BLaER1 (cell line): Measurements from ENCODE around the gene PRDX5.

Experiments used
- H3K27ac ChIP-seq: shearing (Covaris generic); formaldehyde crosslinking; 2 replicates; pipeline ENCODE4 v1.8.1; 2022
- H3K27me3 ChIP-seq: shearing (Covaris generic); formaldehyde crosslinking; 2 replicates; pipeline ENCODE4 v1.8.1; 2022
- H3K36me3 ChIP-seq: shearing (Covaris generic); formaldehyde crosslinking; 2 replicates; pipeline ENCODE4 v1.8.1; 2022
- H3K4me1 ChIP-seq: shearing (Covaris generic); formaldehyde crosslinking; 2 replicates; pipeline ENCODE4 v1.8.1; 2022
- H3K4me2 ChIP-seq: shearing (Covaris generic); formaldehyde crosslinking; 2 replicates; pipeline ENCODE4 v1.8.1; 2022
- H3K4me3 ChIP-seq: shearing (Covaris generic); formaldehyde crosslinking; 2 replicates; pipeline ENCODE4 v1.8.1; 2022
- H3K9ac ChIP-seq: shearing (Covaris generic); formaldehyde crosslinking; 2 replicates; pipeline ENCODE4 v1.8.1; 2022
- H3K9me3 ChIP-seq: shearing (Covaris generic); formaldehyde crosslinking; 2 replicates; pipeline ENCODE4 v1.8.1; 2022
- H4K20me1 ChIP-seq: shearing (Covaris generic); formaldehyde crosslinking; 2 replicates; pipeline ENCODE4 v1.8.1; 2022
- Cebpa-rat ChIP-seq: shearing (Covaris generic); IDR thresholded peaks from 2 replicates; pipeline ENCODE4 v1.8.1; 2022

Gene PRDX5

GRCh38 chr11:64290352-64291261 lies 27.3 kb upstream of the PRDX5 start:
- H3K27me3 ChIP-seq = peaks cover 65% of the 10 kb centered on the region

GRCh38 chr11:64291262-64291751 lies 26.6 kb upstream of the PRDX5 start, which contains the start of gene KCNK4:
Gene KCNK4, plus strand, starts transcription at chr11:64291302. Its CDS starts 1,717 bp downstream, at chr11:64293019.
- H3K36me3 ChIP-seq = peaks cover 6% of the 10 kb centered on the region; the same call in 1 of the 2 replicates
- peaks cover 24% of the 10 kb centered on the region for H3K4me1 ChIP-seq
- peak within 1 kb of the TSS; percentile 49 for H3K4me3 ChIP-seq
- peaks cover 72% of the 10 kb centered on the region for H3K27me3 ChIP-seq
- no peak within 1 kb of the TSS for H3K9ac ChIP-seq
- H3K4me2 ChIP-seq = peak within 1 kb of the TSS; percentile 61
- no peak within 1 kb of the TSS for H3K27ac ChIP-seq
- no peak for TF ChIP-seq Cebpa-rat
- H4K20me1 ChIP-seq = peaks cover 43% of the 10 kb centered on the region
- no peaks in the 10 kb centered on the region for H3K9me3 ChIP-seq

More at GRCh38 chr11:64290352-64291261, 27.3 kb upstream of the PRDX5 start:
- no peak overlapping the region for H3K4me2 ChIP-seq
- H3K4me1 ChIP-seq = peaks cover 28% of the 10 kb centered on the region
- no peak overlapping the region for H3K9ac ChIP-seq
- no peak overlapping the region for H3K27ac ChIP-seq
- TF ChIP-seq Cebpa-rat = no peak
- H3K4me3 ChIP-seq = no peak overlapping the region
- H4K20me1 ChIP-seq = peaks cover 37% of the 10 kb centered on the region
- H3K9me3 ChIP-seq = no peaks in the 10 kb centered on the region
- H3K36me3 ChIP-seq = peaks cover 6% of the 10 kb centered on the region; the same call in 1 of the 2 replicates

GRCh38 chr11:64291752-64292459 lies 26.0 kb upstream of the PRDX5 start:
- Histone ChIP-seq H3K36me3 (peaks cover 6% of the 10 kb centered on the region; the same call in 1 of the 2 replicates), H3K4me1 (peaks cover 18% of the 10 kb centered on the region), H3K4me3 (peak overlapping the region; percentile 49), H3K4me2 (peak overlapping the region; percentile 61), H3K9ac (no peak overlapping the region), H3K9me3 (no peaks in the 10 kb centered on the region), H4K20me1 (peaks cover 49% of the 10 kb centered on the region), H3K27me3 (peaks cover 78% of the 10 kb centered on the region), H3K27ac (no peak overlapping the region)
- TF ChIP-seq Cebpa-rat = no peak

- Histone ChIP-seq H3K4me2 (peak overlapping the region; percentile 61), H3K4me3 (peak overlapping the region; percentile 49)
Observed at GRCh38 chr11:64292460-64293254, 25.3 kb upstream of the PRDX5 start.

GRCh38 chr11:64294774-64295173 lies 23.1 kb upstream of the PRDX5 start:
- Histone ChIP-seq H3K4me1 (peaks cover 22% of the 10 kb centered on the region), H3K36me3 (no peaks in the 10 kb centered on the region), H3K4me2 (no peak overlapping the region), H3K9ac (no peak overlapping the region), H3K9me3 (no peaks in the 10 kb centered on the region), H4K20me1 (peaks cover 77% of the 10 kb centered on the region), H3K27ac (no peak overlapping the region), H3K27me3 (peaks cover 100% of the 10 kb centered on the region), H3K4me3 (no peak overlapping the region)
- no peak for TF ChIP-seq Cebpa-rat

More at GRCh38 chr11:64292460-64293254, 25.3 kb upstream of the PRDX5 start:
- Histone ChIP-seq H3K9me3 (no peaks in the 10 kb centered on the region), H3K27me3 (peaks cover 86% of the 10 kb centered on the region), H3K36me3 (peaks cover 6% of the 10 kb centered on the region; the same call in 1 of the 2 replicates), H4K20me1 (peaks cover 57% of the 10 kb centered on the region), H3K27ac (no peak overlapping the region), H3K4me1 (peaks cover 14% of the 10 kb centered on the region), H3K9ac (no peak overlapping the region)
- TF ChIP-seq Cebpa-rat = no peak

GRCh38 chr11:64295760-64296159 lies 22.2 kb upstream of the PRDX5 start:
- no peak for TF ChIP-seq Cebpa-rat
- no peak overlapping the region for H3K9ac ChIP-seq
- peaks cover 32% of the 10 kb centered on the region for H3K4me1 ChIP-seq
- H4K20me1 ChIP-seq = peaks cover 80% of the 10 kb centered on the region
- no peak overlapping the region for H3K27ac ChIP-seq
- peaks cover 100% of the 10 kb centered on the region for H3K27me3 ChIP-seq
- H3K36me3 ChIP-seq = no peaks in the 10 kb centered on the region
- H3K4me3 ChIP-seq = no peak overlapping the region
- no peak overlapping the region for H3K4me2 ChIP-seq
- H3K9me3 ChIP-seq = no peaks in the 10 kb centered on the region

- H3K27ac ChIP-seq = no peak overlapping the region
- no peak for TF ChIP-seq Cebpa-rat
- no peaks in the 10 kb centered on the region for H3K9me3 ChIP-seq
- H3K36me3 ChIP-seq = no peaks in the 10 kb centered on the region
- peaks cover 36% of the 10 kb centered on the region for H3K4me1 ChIP-seq
- peaks cover 76% of the 10 kb centered on the region for H4K20me1 ChIP-seq
- H3K27me3 ChIP-seq = peaks cover 100% of the 10 kb centered on the region
- H3K9ac ChIP-seq = no peak overlapping the region
- H3K4me2 ChIP-seq = no peak overlapping the region
- H3K4me3 ChIP-seq = no peak overlapping the region
Observed at GRCh38 chr11:64296236-64296635, 21.7 kb upstream of the PRDX5 start.

- H3K36me3 ChIP-seq = no peaks in the 10 kb centered on the region
- H3K9ac ChIP-seq = no peak overlapping the region
- H3K27me3 ChIP-seq = peaks cover 100% of the 10 kb centered on the region
- H3K9me3 ChIP-seq = no peaks in the 10 kb centered on the region
- H3K4me2 ChIP-seq = no peak overlapping the region
- peaks cover 68% of the 10 kb centered on the region for H4K20me1 ChIP-seq
- no peak overlapping the region for H3K4me3 ChIP-seq
- H3K4me1 ChIP-seq = peaks cover 30% of the 10 kb centered on the region
- no peak for TF ChIP-seq Cebpa-rat
- H3K27ac ChIP-seq = no peak overlapping the region
Observed at GRCh38 chr11:64296830-64297698, 20.9 kb upstream of the PRDX5 start.
